Fibroblast of the conjunctiva (primary cell): Measurements from ENCODE around the gene TLE1.
"Not testable (repeated sequence)": the region's sequence is repeated elsewhere in the genome, so short reads cannot be mapped to it uniquely, and the experiment has no call there.

Source experiments
- DNase-seq: peaks from one replicate; pipeline ENCODE4 v3.0.0-alpha.2; 2010; ENCODE audit warnings: low read depth

The TLE1 gene

GRCh38 chr9:81599837-81600236 is 89.5 kb downstream of the TLE1 start:
- no peak for DNase-seq

- DNase-seq: no peak
Observed at GRCh38 chr9:81598811-81599210, 90.5 kb downstream of the TLE1 start.

GRCh38 chr9:81598123-81598497 is 91.2 kb downstream of the TLE1 start:
- no peak for DNase-seq

- no peak for DNase-seq
Observed at GRCh38 chr9:81597419-81598122, 91.8 kb downstream of the TLE1 start.

GRCh38 chr9:81596679-81597418 is 92.5 kb downstream of the TLE1 start:
- DNase-seq: no peak

GRCh38 chr9:81595887-81596543 is 93.3 kb downstream of the TLE1 start:
- DNase-seq: no peak

GRCh38 chr9:81595293-81595692 is 94.1 kb downstream of the TLE1 start:
- not testable (repeated sequence) for DNase-seq

- no peak for DNase-seq
Observed at GRCh38 chr9:81594415-81594814, 94.9 kb downstream of the TLE1 start.

GRCh38 chr9:81592887-81593266 is 96.5 kb downstream of the TLE1 start:
- no peak for DNase-seq

- no peak for DNase-seq
Observed at GRCh38 chr9:81591791-81592190, 97.6 kb downstream of the TLE1 start.

GRCh38 chr9:81590688-81591087 is 98.7 kb downstream of the TLE1 start:
- no peak for DNase-seq

GRCh38 chr9:81589819-81590218 is 99.5 kb downstream of the TLE1 start:
- DNase-seq: no peak

- no peak for DNase-seq
Observed at GRCh38 chr9:81589392-81589791, 100.0 kb downstream of the TLE1 start.

GRCh38 chr9:81588148-81588871 is 101.0 kb downstream of the TLE1 start:
- DNase-seq: peak; percentile 77

- DNase-seq: no peak
Observed at GRCh38 chr9:81586786-81587185, 102.6 kb downstream of the TLE1 start.

- DNase-seq: peak; percentile 55
Observed at GRCh38 chr9:81585191-81585763, 104.1 kb downstream of the TLE1 start.

GRCh38 chr9:81584099-81584498 is 105.2 kb downstream of the TLE1 start:
- DNase-seq: no peak

GRCh38 chr9:81581986-81582385 is 107.4 kb downstream of the TLE1 start:
- DNase-seq: no peak

- no peak for DNase-seq
Observed at GRCh38 chr9:81579381-81579780, 110.0 kb downstream of the TLE1 start.

GRCh38 chr9:81578606-81579005 is 110.7 kb downstream of the TLE1 start:
- DNase-seq: no peak

GRCh38 chr9:81575956-81576355 is 113.4 kb downstream of the TLE1 start:
- no peak for DNase-seq

GRCh38 chr9:81574405-81574804 is 114.9 kb downstream of the TLE1 start:
- DNase-seq: no peak
